Sigmoid colon (tissue), 7 donors: ENCODE measurements around the gene NDEL1. TPM values are rescaled to one million over a fixed set of nuclear protein-coding genes. Genes with fewer than 3 reads are reported as not detected.
A peak's percentile ranks its signal among the peaks of the same experiment; 100 is the strongest.

Experiments used
- DNase-seq: peaks from one replicate; pipeline ENCODE4 v3.0.0-alpha.2; 2019
- H3K27ac ChIP-seq, 4 donors: fragments of 200-600 bp; sonication (generic); one replicate each; pipeline ENCODE4 v1.5.1; 2016 to 2019; ENCODE audit warnings: mild to moderate bottlenecking in 1 of 4
- H3K27me3 ChIP-seq, 3 donors: fragments of 200-600 bp; sonication (generic); one replicate each; pipeline ENCODE4 v1.5.1; 2019; ENCODE audit warnings: mild to moderate bottlenecking in 1 of 3
- H3K36me3 ChIP-seq, 4 donors: fragments of 200-600 bp; sonication (generic); one replicate each; pipeline ENCODE4 v1.5.1; 2016 to 2019
- H3K4me1 ChIP-seq, 4 donors: fragments of 200-600 bp; sonication (generic); one replicate each; pipeline ENCODE4 v1.5.1; 2017 to 2019
- H3K4me3 ChIP-seq, 4 donors: fragments of 200-600 bp; sonication (generic); one replicate each; pipeline ENCODE4 v1.5.1; 2017 to 2019; ENCODE audit warnings: mild to moderate bottlenecking in 2 of 4, moderate library complexity in 1 of 4
- H3K9me3 ChIP-seq, 4 donors: fragments of 200-600 bp in 3 of 4; sonication (generic) in 3 of 4; one replicate each; pipeline versions ENCODE4 v1.5.1 to v1.6.1; 2013 to 2019
- CTCF ChIP-seq, 4 experiments: fragments of 450-650 bp in 3 of 4; fragments of 200-600 bp in 1 of 4; IDR thresholded peaks; one replicate each; pipeline ENCODE4 v1.5.1; 2016 to 2019; ENCODE audit warnings: antibody characterized with exemption in 4 of 4, mild to moderate bottlenecking in 3 of 4, moderate library complexity in 2 of 4
- EP300 ChIP-seq, 4 donors: sonication (generic); formaldehyde crosslinking; IDR thresholded peaks; one replicate each; pipeline ENCODE4 v1.6.1; 2017; ENCODE audit warnings: antibody characterized with exemption in 4 of 4
- POLR2A ChIP-seq, 2 donors: fragments of 450-650 bp; IDR thresholded peaks; one replicate each; pipeline ENCODE4 v1.6.1; 2016; ENCODE audit warnings: antibody characterized with exemption in 2 of 2, mild to moderate bottlenecking in 2 of 2, moderate library complexity in 2 of 2
- POLR2AphosphoS5 ChIP-seq, 4 donors: sonication (generic); formaldehyde crosslinking; IDR thresholded peaks; one replicate each; pipeline ENCODE4 v1.6.1; 2017; ENCODE audit warnings: antibody characterized with exemption in 4 of 4
- WGBS, 2 donors: extraction: QIAGEN DNeasy Blood & Tissue Kit; methylation state at CpG; one replicate each; pipeline ENCODE4 v1.1.7; 2013; 5-methylcytosine and 5-hydroxymethylcytosine counted together
- intact Hi-C: fragments of 100-400 bp; cut with DNase I; formaldehyde crosslinking; loops from one replicate; pipeline ENCODE4 v1.15.1; 2023
- polyA plus RNA-seq, 3 donors: library from polyadenylated mRNA; stranded (reverse); fragments of 200-250 nt; gene quantifications; one replicate each; pipeline ENCODE4 v1.2.3, GENCODE V29; 2013
- total RNA-seq, 4 donors: library from RNA; depleted of rRNA; stranded (reverse); fragments of >200 nt; gene quantifications; one replicate each; pipeline ENCODE4 v1.1.0, GENCODE V29; 2016
- donor health status: healthy with polysubstance abuse.
- donor health status: Bipolar disorder and iron deficiency.
- donor health status: healthy.

NDEL1 gene
- total and polyA plus RNA-seq, 7 donors = 31.3 to 56.8 (median 41.4) TPM

GRCh38 chr17:8477715-8478441, 42.2 kb downstream of the NDEL1 start:
- no peak for DNase-seq
- TF ChIP-seq EP300 (IDR thresholded peaks at IDR 0.05) = no peak
- TF ChIP-seq POLR2A (IDR thresholded peaks at IDR 0.05) = no peak
- TF ChIP-seq CTCF (IDR thresholded peaks at IDR 0.05) = no peak
- Histone ChIP-seq H3K4me3 (no peak overlapping the region), H3K27me3 (no peaks in the 10 kb centered on the region), H3K36me3 (peaks cover 0 to 75% (median 29%) of the 10 kb centered on the region in 4 donors), H3K9me3 (no peaks in the 10 kb centered on the region), H3K4me1 (peaks cover 0 to 21% (median 19%) of the 10 kb centered on the region in 4 donors), H3K27ac (no peak overlapping the region)
- 94% methylated on average over 22 of the region's 22 CpGs for WGBS, 2 donors
- intact Hi-C loops = no loop called here

GRCh38 chr17:8479431-8479947, 43.8 kb downstream of the NDEL1 start:
- Histone ChIP-seq H3K4me1 (peaks cover 0 to 21% (median 19%) of the 10 kb centered on the region in 4 donors), H3K36me3 (peaks cover 0 to 79% (median 26%) of the 10 kb centered on the region in 4 donors)

GRCh38 chr17:8480011-8480976, 44.6 kb downstream of the NDEL1 start:
- TF ChIP-seq POLR2AphosphoS5 (IDR thresholded peaks at IDR 0.05) (no peak), POLR2A (IDR thresholded peaks at IDR 0.05) (no peak), CTCF (IDR thresholded peaks at IDR 0.05) (no peak)
- no peaks in the 10 kb centered on the region for H3K9me3 ChIP-seq
- H3K36me3 ChIP-seq = peaks cover 0 to 76% (median 20%) of the 10 kb centered on the region in 4 donors
- no peak overlapping the region for H3K4me3 ChIP-seq
- WGBS, 2 donors = 90 to 91% methylated on average over 33 of the region's 33 CpGs
- peak overlapping the region; percentile 43 to 79 (median 68) for H3K27ac ChIP-seq
- H3K4me1 ChIP-seq = peaks cover 0 to 21% (median 19%) of the 10 kb centered on the region in 4 donors
- DNase-seq = no peak
- intact Hi-C loops = no loop called here
- H3K27me3 ChIP-seq = no peaks in the 10 kb centered on the region

More at GRCh38 chr17:8479431-8479947, 43.8 kb downstream of the NDEL1 start:
- DNase-seq = peak; percentile 85
- TF ChIP-seq CTCF (IDR thresholded peaks at IDR 0.05) (no peak), POLR2AphosphoS5 (IDR thresholded peaks at IDR 0.05) (peak; percentile 28 to 66 (median 55)), POLR2A (IDR thresholded peaks at IDR 0.05) (no peak), EP300 (IDR thresholded peaks at IDR 0.05) (no peak)
- Histone ChIP-seq H3K27ac (peak overlapping the region; percentile 43 to 79 (median 68)), H3K9me3 (no peaks in the 10 kb centered on the region), H3K27me3 (no peaks in the 10 kb centered on the region), H3K4me3 (no peak overlapping the region)
- WGBS, 2 donors = 78 to 87% methylated on average over 11 of the region's 11 CpGs
- intact Hi-C loops = no loop called here

GRCh38 chr17:8481089-8481488, 45.4 kb downstream of the NDEL1 start:
- H3K27me3 ChIP-seq = no peaks in the 10 kb centered on the region
- H3K9me3 ChIP-seq = no peaks in the 10 kb centered on the region
- DNase-seq = no peak
- 96% methylated on average over 22 of the region's 22 CpGs for WGBS, 2 donors
- peaks cover 0 to 76% (median 13%) of the 10 kb centered on the region in 4 donors for H3K36me3 ChIP-seq
- H3K27ac ChIP-seq = no peak overlapping the region
- H3K4me1 ChIP-seq = peaks cover 0 to 21% (median 19%) of the 10 kb centered on the region in 4 donors
- TF ChIP-seq EP300 (IDR thresholded peaks at IDR 0.05) = no peak
- no peak for TF ChIP-seq POLR2A (IDR thresholded peaks at IDR 0.05)
- TF ChIP-seq CTCF (IDR thresholded peaks at IDR 0.05) = no peak
- no peak for TF ChIP-seq POLR2AphosphoS5 (IDR thresholded peaks at IDR 0.05)
- no peak overlapping the region for H3K4me3 ChIP-seq
- intact Hi-C loops = no loop called here
